IMR-90 (cell line): ENCODE results near the gene C9orf78. TPM values are rescaled to one million over a fixed set of nuclear protein-coding genes. Genes with fewer than 3 reads are reported as not detected.

ENCODE experiments used
- ATAC-seq: fragments of 200-7000 bp; cut with Tn5 transposase; 2 replicates; pipeline ENCODE4 v1.9.1; 2020; ENCODE audit warnings: low read depth, mild to moderate bottlenecking, moderate library complexity
- BruUV-seq: library from RNA; stranded (reverse); fragments of 400-500 nt; replicated peaks from 2 replicates; lab custom pipeline; 2021; lab: Mats Ljungman, UMichigan
- CTCF ChIA-PET: fragments of 300-600 bp; formaldehyde crosslinking; extraction: SDS; loops from one replicate; lab custom pipeline; 2021; ENCODE audit warnings: antibody characterized with exemption; lab: Yijun Ruan, JAX
- POLR2A ChIA-PET: fragments of 300-600 bp; sonication (Branson Sonifier 250); formaldehyde crosslinking; loops from one replicate; lab custom pipeline; 2022; ENCODE audit warnings: antibody characterized with exemption; ENCODE audit not compliant: unreplicated experiment; lab: Charles Lee
- DNase-seq: peaks from one replicate; pipeline ENCODE4 v3.0.0; 2013
- H2AFZ ChIP-seq: replicated peaks from 2 replicates; pipeline ENCODE3; 2013; ENCODE audit warnings: low read length, mild to moderate bottlenecking; ENCODE audit not compliant: poor library complexity
- H2AK5ac ChIP-seq: 2 replicates; pipeline ENCODE4 v1.6.1; 2013; ENCODE audit warnings: low read depth, low read length, inconsistent platforms
- H2AK9ac ChIP-seq: replicated peaks from 2 replicates; pipeline ENCODE3; 2013; ENCODE audit warnings: mild to moderate bottlenecking, low read depth, low read length, moderate library complexity; ENCODE audit not compliant: poor library complexity
- H2BK120ac ChIP-seq: 2 replicates; pipeline ENCODE4 v1.6.1; 2013; ENCODE audit warnings: low read depth, low read length, inconsistent platforms
- H2BK15ac ChIP-seq: 3 replicates; pipeline ENCODE4 v1.6.1; 2013; ENCODE audit warnings: low read depth, low read length, inconsistent platforms
- H2BK20ac ChIP-seq: 2 replicates; pipeline ENCODE4 v1.6.1; 2013; ENCODE audit warnings: low read depth, mild to moderate bottlenecking, inconsistent platforms, low read length, moderate library complexity
- H2BK5ac ChIP-seq: 2 replicates; pipeline ENCODE4 v1.6.1; 2013; ENCODE audit warnings: mild to moderate bottlenecking, low read depth, low read length, inconsistent platforms; ENCODE audit not compliant: poor library complexity, severe bottlenecking
- H3K14ac ChIP-seq: replicated peaks from 2 replicates; pipeline ENCODE4 v1.6.1; 2013; ENCODE audit warnings: low read depth, low read length, inconsistent platforms
- H3K18ac ChIP-seq: 2 replicates; pipeline ENCODE4 v1.6.1; 2013; ENCODE audit warnings: low read depth, low read length, control low read depth
- H3K23ac ChIP-seq: 2 replicates; pipeline ENCODE4 v1.6.1; 2013; ENCODE audit warnings: low read depth, low read length, inconsistent platforms
- H3K27ac ChIP-seq: 2 replicates; pipeline ENCODE4 v1.5.1; 2013; ENCODE audit warnings: mild to moderate bottlenecking, control low read depth, low read length; ENCODE audit not compliant: insufficient read depth
- H3K27me3 ChIP-seq: 2 replicates; pipeline ENCODE4 v1.6.1; 2013; ENCODE audit warnings: low read length; ENCODE audit not compliant: control insufficient read depth, insufficient read depth
- H3K36me3 ChIP-seq: 2 replicates; pipeline ENCODE4 v1.6.1; 2013; ENCODE audit warnings: low read length, mixed read lengths; ENCODE audit not compliant: control insufficient read depth, insufficient read depth
- H3K4ac ChIP-seq: 2 replicates; pipeline ENCODE4 v1.6.1; 2013; ENCODE audit warnings: low read depth, low read length, inconsistent platforms
- H3K4me1 ChIP-seq: 2 replicates; pipeline ENCODE4 v1.6.1; 2013; ENCODE audit warnings: low read length, mixed read lengths; ENCODE audit not compliant: control insufficient read depth, insufficient read depth
- H3K4me2 ChIP-seq: 2 replicates; pipeline ENCODE4 v1.6.1; 2013; ENCODE audit warnings: low read depth, mild to moderate bottlenecking, control low read depth, low read length, moderate library complexity
- H3K4me3 ChIP-seq: 2 replicates; pipeline ENCODE4 v1.5.1; 2013; ENCODE audit warnings: low read depth, mild to moderate bottlenecking, control low read depth, low read length, moderate library complexity; ENCODE audit not compliant: insufficient read depth
- H3K56ac ChIP-seq: 2 replicates; pipeline ENCODE4 v1.6.1; 2013; ENCODE audit warnings: low read length, inconsistent platforms; ENCODE audit not compliant: insufficient read depth; ENCODE audit errors: extremely low read depth
- H3K79me1 ChIP-seq, 2 experiments: 2 replicates each; pipeline ENCODE4 v1.6.1; 2013; ENCODE audit warnings: low read length in 2 of 2, inconsistent platforms in 1 of 2, low read depth in 1 of 2
- H3K9ac ChIP-seq: 2 replicates; pipeline ENCODE4 v1.6.1; 2013; ENCODE audit warnings: low read depth, low read length, control low read depth
- H3K9me1 ChIP-seq: 2 replicates; pipeline ENCODE4 v1.6.1; 2013; ENCODE audit warnings: low read length, inconsistent platforms; ENCODE audit not compliant: insufficient read depth
- H3K9me3 ChIP-seq: 2 replicates; pipeline ENCODE4 v1.6.1; 2013; ENCODE audit warnings: low read length; ENCODE audit not compliant: control insufficient read depth, insufficient read depth
- H4K20me1 ChIP-seq: 2 replicates; pipeline ENCODE4 v1.6.1; 2013; ENCODE audit warnings: low read length, inconsistent platforms; ENCODE audit not compliant: insufficient read depth
- H4K5ac ChIP-seq: 2 replicates; pipeline ENCODE4 v1.6.1; 2013; ENCODE audit warnings: mild to moderate bottlenecking, low read depth, low read length, control low read depth
- H4K8ac ChIP-seq, 2 experiments: 2 replicates each; pipeline ENCODE4 v1.6.1; 2013; ENCODE audit warnings: low read depth in 2 of 2, low read length in 2 of 2, control low read depth in 1 of 2, inconsistent platforms in 1 of 2
- H4K91ac ChIP-seq: 2 replicates; pipeline ENCODE4 v1.6.1; 2013; ENCODE audit warnings: low read depth, low read length, inconsistent platforms; ENCODE audit not compliant: insufficient read depth
- CHD1 ChIP-seq: IDR thresholded peaks from 2 replicates; pipeline ENCODE4 v1.6.1; 2012; ENCODE audit warnings: low read depth, low read length, improper control_type of control experiment
- WGBS, 2 experiments: methylation state at CpG; one replicate each; pipeline versions ENCODE4 v1.1.5 to v1.1.7; 2013; ENCODE audit warnings: missing lambda C conversion rate in 2 of 2; ENCODE audit not compliant: insufficient read length in 1 of 2; ENCODE audit errors: extremely low coverage in 2 of 2; 5-methylcytosine and 5-hydroxymethylcytosine counted together
- dilution Hi-C: fragments of 300-500 bp; cut with HindIII; formaldehyde crosslinking; loops from one replicate; pipeline ENCODE4 v1.14.3; 2018; ENCODE audit warnings: low sequenced_read_pairs; ENCODE audit not compliant: unreplicated experiment
- in situ Hi-C: fragments of 300-500 bp; cut with MboI; formaldehyde crosslinking; loops from 3 replicates; pipeline ENCODE4 v1.14.3; 2019; ENCODE audit warnings: low sequenced_read_pairs, inconsistent platforms, mixed read lengths
- intact Hi-C: fragments of 100-400 bp; cut with micrococcal nuclease; formaldehyde crosslinking; loops from 2 replicates; pipeline ENCODE4 v1.10.0; 2022
- polyA plus RNA-seq, 3 experiments: library from polyadenylated mRNA; depleted of rRNA; stranded (reverse); fragments of >200 nt; gene quantifications; 2 replicates each; pipeline ENCODE4 v1.2.3, GENCODE V29; 2012; ENCODE audit warnings: low replicate concordance in 1 of 3
- total RNA-seq: library from RNA; depleted of rRNA; stranded (reverse); fragments of >200 nt; gene quantifications from 2 replicates; pipeline ENCODE4 v1.2.3, GENCODE V29; 2012
- TF ChIP-seq, protein P1 (sequence below): conservative IDR thresholded peaks from 2 replicates; pipeline ENCODE4 v1.5.1; 2012; ENCODE audit warnings: mild to moderate bottlenecking, low read depth, low read length, improper control_type of control experiment
- TF ChIP-seq, protein P2 (sequence below): fragments of 150-350 bp; IDR thresholded peaks from 2 replicates; pipeline ENCODE4 v1.6.1; 2017; ENCODE audit warnings: mild to moderate bottlenecking, antibody characterized with exemption, low read length, low read depth

The C9orf78 gene
- total and polyA plus RNA-seq, 2 of the 4 experiments (the other 2 are of a cell fraction): 29.8 to 46.0 TPM

GRCh38 chr9:129853614-129854013 is 18.5 kb upstream of the C9orf78 start:
- H4K20me1 ChIP-seq: peaks cover 4% of the 10 kb centered on the region; the same call in 1 of the 2 replicates
- dilution Hi-C loops (no loop called here), in situ Hi-C loops (no loop called here), intact Hi-C loops (no loop called here)
- H3K4me2 ChIP-seq: no peak overlapping the region
- BruUV-seq: no TSS peak
- no peak for ATAC-seq
- H2AFZ ChIP-seq: no peak overlapping the region
- H3K27ac ChIP-seq: no peak overlapping the region
- no peak for DNase-seq
- H3K9ac ChIP-seq: no peak overlapping the region
- no peak overlapping the region for H2BK15ac ChIP-seq
- H3K4me3 ChIP-seq: no peak overlapping the region
- no peak overlapping the region for H3K18ac ChIP-seq
- no peak overlapping the region for H2BK120ac ChIP-seq
- peaks cover 5% of the 10 kb centered on the region; the same call in 1 of the 2 replicates for H3K9me1 ChIP-seq
- no peak overlapping the region for H2AK5ac ChIP-seq
- no peak overlapping the region for H3K14ac ChIP-seq
- H3K36me3 ChIP-seq: peaks cover 50% of the 10 kb centered on the region
- TF ChIP-seq, protein P1, sequence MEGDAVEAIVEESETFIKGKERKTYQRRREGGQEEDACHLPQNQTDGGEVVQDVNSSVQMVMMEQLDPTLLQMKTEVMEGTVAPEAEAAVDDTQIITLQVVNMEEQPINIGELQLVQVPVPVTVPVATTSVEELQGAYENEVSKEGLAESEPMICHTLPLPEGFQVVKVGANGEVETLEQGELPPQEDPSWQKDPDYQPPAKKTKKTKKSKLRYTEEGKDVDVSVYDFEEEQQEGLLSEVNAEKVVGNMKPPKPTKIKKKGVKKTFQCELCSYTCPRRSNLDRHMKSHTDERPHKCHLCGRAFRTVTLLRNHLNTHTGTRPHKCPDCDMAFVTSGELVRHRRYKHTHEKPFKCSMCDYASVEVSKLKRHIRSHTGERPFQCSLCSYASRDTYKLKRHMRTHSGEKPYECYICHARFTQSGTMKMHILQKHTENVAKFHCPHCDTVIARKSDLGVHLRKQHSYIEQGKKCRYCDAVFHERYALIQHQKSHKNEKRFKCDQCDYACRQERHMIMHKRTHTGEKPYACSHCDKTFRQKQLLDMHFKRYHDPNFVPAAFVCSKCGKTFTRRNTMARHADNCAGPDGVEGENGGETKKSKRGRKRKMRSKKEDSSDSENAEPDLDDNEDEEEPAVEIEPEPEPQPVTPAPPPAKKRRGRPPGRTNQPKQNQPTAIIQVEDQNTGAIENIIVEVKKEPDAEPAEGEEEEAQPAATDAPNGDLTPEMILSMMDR: no peak
- TF ChIP-seq, protein P2, sequence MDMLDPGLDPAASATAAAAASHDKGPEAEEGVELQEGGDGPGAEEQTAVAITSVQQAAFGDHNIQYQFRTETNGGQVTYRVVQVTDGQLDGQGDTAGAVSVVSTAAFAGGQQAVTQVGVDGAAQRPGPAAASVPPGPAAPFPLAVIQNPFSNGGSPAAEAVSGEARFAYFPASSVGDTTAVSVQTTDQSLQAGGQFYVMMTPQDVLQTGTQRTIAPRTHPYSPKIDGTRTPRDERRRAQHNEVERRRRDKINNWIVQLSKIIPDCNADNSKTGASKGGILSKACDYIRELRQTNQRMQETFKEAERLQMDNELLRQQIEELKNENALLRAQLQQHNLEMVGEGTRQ: no peak
- TF ChIP-seq CHD1: no peak
- no peak overlapping the region for H4K91ac ChIP-seq
- H3K9me3 ChIP-seq: no peaks in the 10 kb centered on the region
- POLR2A ChIA-PET: no interaction called here
- no peak overlapping the region for H2BK5ac ChIP-seq
- no peak overlapping the region for H3K56ac ChIP-seq
- no peak overlapping the region for H4K8ac ChIP-seq
- CTCF ChIA-PET: no interaction called here
- no peak overlapping the region for H4K5ac ChIP-seq
- H3K79me1 ChIP-seq: no peaks in the 10 kb centered on the region
- no peak overlapping the region for H2AK9ac ChIP-seq
- WGBS, 2 experiments: 40% methylated on average over 2 of the region's 3 CpGs; no CpG with 5 or more reads in 1 of the 2 experiments
- no peak overlapping the region for H2BK20ac ChIP-seq
- H3K23ac ChIP-seq: no peak overlapping the region
- H3K4ac ChIP-seq: no peak overlapping the region
- H3K27me3 ChIP-seq: no peaks in the 10 kb centered on the region
- H3K4me1 ChIP-seq: no peaks in the 10 kb centered on the region
